D721Med (cell line): ENCODE results near the gene PCDHGA12.
"Not testable (repeated sequence)": the region's sequence is repeated elsewhere in the genome, so short reads cannot be mapped to it uniquely, and the experiment has no call there.

Source experiments
- DNase-seq: peaks from one replicate; pipeline ENCODE4 v3.0.0; 2011; ENCODE audit warnings: low spot score; ENCODE audit not compliant: insufficient read length
- FAIRE-seq: peaks from 2 replicates; lab custom pipeline; 2011; peaks lifted over from hg19 to GRCh38; lab: Jason Lieb, UNC
- TF ChIP-seq, protein P1 (sequence below): IDR thresholded peaks from 2 replicates; pipeline ENCODE4 v1.5.1; 2012; ENCODE audit warnings: mild to moderate bottlenecking, control low read depth; ENCODE audit not compliant: insufficient read depth; ENCODE audit errors: missing control alignments

The PCDHGA12 gene

DNA sequence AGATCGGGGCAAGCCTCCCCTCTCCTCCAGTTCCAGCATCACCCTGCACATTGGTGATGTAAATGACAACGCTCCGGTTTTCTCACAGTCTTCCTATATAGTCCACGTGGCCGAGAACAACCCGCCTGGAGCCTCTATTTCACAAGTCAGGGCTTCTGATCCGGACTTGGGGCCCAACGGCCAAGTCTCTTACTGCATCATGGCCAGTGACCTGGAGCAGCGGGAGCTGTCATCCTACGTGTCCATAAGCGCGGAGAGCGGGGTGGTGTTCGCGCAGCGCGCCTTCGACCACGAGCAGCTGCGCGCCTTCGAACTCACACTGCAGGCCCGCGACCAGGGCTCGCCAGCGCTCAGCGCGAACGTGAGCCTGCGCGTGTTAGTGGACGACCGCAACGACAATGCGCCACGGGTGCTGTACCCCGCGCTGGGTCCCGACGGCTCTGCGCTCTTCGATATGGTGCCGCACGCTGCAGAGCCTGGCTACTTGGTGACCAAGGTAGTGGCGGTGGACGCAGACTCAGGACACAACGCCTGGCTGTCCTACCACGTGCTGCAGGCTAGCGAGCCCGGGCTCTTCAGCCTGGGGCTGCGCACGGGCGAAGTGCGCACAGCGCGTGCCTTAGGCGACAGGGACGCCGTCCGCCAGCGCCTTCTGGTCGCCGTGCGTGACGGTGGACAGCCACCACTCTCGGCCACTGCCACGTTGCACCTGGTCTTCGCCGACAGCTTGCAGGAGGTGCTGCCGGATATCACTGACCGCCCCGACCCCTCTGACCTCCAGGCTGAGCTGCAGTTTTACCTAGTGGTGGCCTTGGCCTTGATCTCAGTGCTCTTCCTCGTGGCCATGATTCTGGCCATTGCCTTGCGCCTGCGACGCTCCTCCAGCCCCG is 40.9 kb upstream of the PCDHGA12 start:
- TF ChIP-seq, protein P1, sequence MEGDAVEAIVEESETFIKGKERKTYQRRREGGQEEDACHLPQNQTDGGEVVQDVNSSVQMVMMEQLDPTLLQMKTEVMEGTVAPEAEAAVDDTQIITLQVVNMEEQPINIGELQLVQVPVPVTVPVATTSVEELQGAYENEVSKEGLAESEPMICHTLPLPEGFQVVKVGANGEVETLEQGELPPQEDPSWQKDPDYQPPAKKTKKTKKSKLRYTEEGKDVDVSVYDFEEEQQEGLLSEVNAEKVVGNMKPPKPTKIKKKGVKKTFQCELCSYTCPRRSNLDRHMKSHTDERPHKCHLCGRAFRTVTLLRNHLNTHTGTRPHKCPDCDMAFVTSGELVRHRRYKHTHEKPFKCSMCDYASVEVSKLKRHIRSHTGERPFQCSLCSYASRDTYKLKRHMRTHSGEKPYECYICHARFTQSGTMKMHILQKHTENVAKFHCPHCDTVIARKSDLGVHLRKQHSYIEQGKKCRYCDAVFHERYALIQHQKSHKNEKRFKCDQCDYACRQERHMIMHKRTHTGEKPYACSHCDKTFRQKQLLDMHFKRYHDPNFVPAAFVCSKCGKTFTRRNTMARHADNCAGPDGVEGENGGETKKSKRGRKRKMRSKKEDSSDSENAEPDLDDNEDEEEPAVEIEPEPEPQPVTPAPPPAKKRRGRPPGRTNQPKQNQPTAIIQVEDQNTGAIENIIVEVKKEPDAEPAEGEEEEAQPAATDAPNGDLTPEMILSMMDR = no peak
- DNase-seq = no peak
- no peak for FAIRE-seq

- no peak for FAIRE-seq
- TF ChIP-seq, protein P1 = no peak
- no peak for DNase-seq
Observed at GRCh38 chr5:141392429-141393198, 37.7 kb upstream of the PCDHGA12 start, which contains the start of gene PCDHGA8. Gene PCDHGA8, plus strand, starts transcription at chr5:141392633. Its CDS starts 181 bp downstream, at chr5:141392814.

GRCh38 chr5:141393267-141393666 is 37.0 kb upstream of the PCDHGA12 start:
- TF ChIP-seq, protein P1 = no peak
- no peak for DNase-seq
- FAIRE-seq = no peak

GRCh38 chr5:141394401-141395187 is 35.7 kb upstream of the PCDHGA12 start:
- not testable (repeated sequence) for DNase-seq, FAIRE-seq

DNA sequence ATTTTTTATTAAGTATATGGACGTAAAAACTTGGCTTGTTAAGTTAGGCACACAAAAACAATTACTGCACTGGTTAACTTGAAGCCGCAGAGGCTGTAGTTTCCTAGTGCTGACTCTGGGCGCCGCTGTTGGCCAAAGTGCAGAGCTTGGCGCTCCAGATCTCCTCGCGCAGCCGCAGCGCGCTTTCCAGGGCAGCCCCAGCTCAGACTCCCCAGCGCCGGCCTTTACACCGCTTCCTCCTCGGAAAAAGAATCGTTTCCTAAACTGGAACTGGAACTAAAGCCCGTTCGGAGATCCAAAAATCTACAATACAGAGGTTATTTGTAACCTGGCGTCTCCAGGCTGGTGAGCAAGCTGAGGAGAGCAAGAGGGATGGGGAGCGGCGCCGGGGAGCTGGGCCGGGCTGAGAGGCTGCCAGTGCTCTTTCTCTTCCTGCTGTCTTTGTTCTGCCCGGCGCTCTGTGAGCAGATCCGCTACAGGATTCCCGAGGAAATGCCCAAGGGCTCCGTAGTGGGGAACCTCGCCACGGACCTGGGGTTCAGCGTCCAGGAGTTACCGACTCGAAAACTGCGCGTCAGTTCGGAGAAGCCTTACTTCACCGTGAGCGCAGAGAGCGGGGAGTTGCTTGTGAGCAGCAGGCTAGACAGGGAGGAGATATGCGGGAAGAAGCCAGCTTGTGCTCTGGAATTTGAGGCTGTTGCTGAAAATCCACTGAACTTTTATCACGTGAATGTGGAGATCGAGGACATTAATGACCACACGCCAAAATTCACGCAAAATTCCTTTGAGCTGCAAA is 32.4 kb upstream of the PCDHGA12 start, which contains the start of gene PCDHGB5:
PCDHGB5 (plus strand) TSS at position 192 of the 796 bp plus-strand sequence; CDS start at position 373, 181 bp downstream.
- not testable (repeated sequence) for FAIRE-seq, DNase-seq

DNA sequence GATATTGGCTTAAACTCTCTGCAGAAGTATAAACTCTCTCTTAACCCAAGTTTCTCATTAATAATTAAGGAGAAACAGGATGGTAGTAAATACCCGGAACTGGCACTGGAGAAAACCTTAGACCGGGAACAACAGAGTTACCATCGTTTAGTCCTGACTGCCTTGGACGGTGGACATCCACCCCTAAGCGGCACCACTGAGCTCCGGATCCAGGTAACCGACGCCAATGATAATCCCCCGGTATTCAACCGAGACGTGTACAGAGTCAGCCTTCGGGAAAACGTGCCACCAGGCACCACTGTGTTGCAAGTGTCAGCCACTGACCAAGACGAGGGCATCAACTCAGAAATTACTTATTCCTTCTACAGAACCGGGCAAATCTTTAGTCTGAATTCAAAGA is 31.7 kb upstream of the PCDHGA12 start:
- DNase-seq (no peak), FAIRE-seq (no peak)
- TF ChIP-seq, protein P1 = no peak

- FAIRE-seq = no peak
- TF ChIP-seq, protein P1 = no peak
Observed at GRCh38 chr5:141399555-141400258, 30.6 kb upstream of the PCDHGA12 start.

More at GRCh38 chr5:141399555-141400258, 30.6 kb upstream of the PCDHGA12 start:
- no peak for DNase-seq
